Calu3 (cell line): ENCODE measurements around the gene ERFE. TPM values are rescaled to one million over a fixed set of nuclear protein-coding genes. Genes with fewer than 3 reads are reported as not detected.

Source experiments
- BruUV-seq: library from RNA; stranded (reverse); fragments of 400-500 nt; replicated peaks from 2 replicates; lab custom pipeline; 2021; lab: Mats Ljungman, UMichigan
- CTCF ChIA-PET: fragments of 300-600 bp; sonication (Branson Sonifier 250); formaldehyde crosslinking; loops from one replicate; lab custom pipeline; 2022; ENCODE audit warnings: antibody characterized with exemption; lab: Charles Lee
- DNase-seq: peaks from one replicate; pipeline ENCODE4 v3.0.0; 2022
- H3K27ac Mint-ChIP-seq: one replicate; pipeline ENCODE4 v1.8.0; 2022; ENCODE audit warnings: mixed read lengths; ENCODE audit not compliant: unreplicated experiment
- H3K27me3 Mint-ChIP-seq: one replicate; pipeline ENCODE4 v1.8.0; 2022; ENCODE audit warnings: mixed read lengths; ENCODE audit not compliant: unreplicated experiment
- H3K36me3 Mint-ChIP-seq: one replicate; pipeline ENCODE4 v1.8.0; 2022; ENCODE audit warnings: mild to moderate bottlenecking, moderate library complexity, mixed read lengths; ENCODE audit not compliant: insufficient read depth, unreplicated experiment
- H3K4me1 Mint-ChIP-seq: one replicate; pipeline ENCODE4 v1.8.0; 2022; ENCODE audit warnings: mild to moderate bottlenecking, low read depth, mixed read lengths; ENCODE audit not compliant: unreplicated experiment
- H3K4me3 Mint-ChIP-seq: one replicate; pipeline ENCODE4 v1.8.0; 2022; ENCODE audit warnings: mild to moderate bottlenecking, low read depth, moderate library complexity, mixed read lengths; ENCODE audit not compliant: unreplicated experiment
- H3K9me3 Mint-ChIP-seq: one replicate; pipeline ENCODE4 v1.8.0; 2022; ENCODE audit warnings: low read depth, mixed read lengths; ENCODE audit not compliant: unreplicated experiment
- CTCF ChIP-seq: fragments of 200-600 bp; IDR thresholded peaks from one replicate; pipeline ENCODE4 v1.8.0; 2022; ENCODE audit warnings: antibody characterized with exemption; ENCODE audit not compliant: unreplicated experiment
- intact Hi-C: fragments of 100-400 bp; cut with micrococcal nuclease; formaldehyde crosslinking; loops from one replicate; pipeline ENCODE4 v1.10.0; 2022; ENCODE audit not compliant: unreplicated experiment
- total RNA-seq: library from RNA; stranded (reverse); gene quantifications from 2 replicates; pipeline ENCODE4 v1.2.3, GENCODE V29; 2022

ERFE gene
- total RNA-seq, 1 experiment from 2014 or later = 4.0 TPM

DNA sequence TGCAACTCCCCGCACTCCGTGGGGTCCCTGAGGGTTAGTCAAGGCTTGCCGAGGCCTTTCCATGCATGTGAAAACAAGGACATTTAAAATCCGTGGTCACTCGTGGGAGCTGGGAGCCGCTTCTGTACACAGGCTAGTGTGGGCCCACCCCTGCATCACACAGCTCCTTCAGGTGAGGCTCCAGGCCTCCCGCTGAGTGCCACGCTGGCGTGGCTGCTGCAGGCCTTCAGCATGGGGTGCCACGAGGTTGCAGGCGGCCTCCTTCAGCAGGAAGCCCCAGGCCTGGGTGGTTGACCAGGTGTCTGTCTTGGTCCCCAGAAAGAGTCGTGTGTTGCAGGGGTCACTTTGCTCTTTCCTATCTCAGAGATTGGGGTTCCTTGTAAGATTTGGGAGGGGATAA is 13.7 kb upstream of the ERFE start:
- Mint-ChIP-seq H3K4me1 (peaks cover 28% of the 10 kb centered on the region), H3K27ac (no peak overlapping the region), H3K4me3 (no peak overlapping the region), H3K27me3 (no peaks in the 10 kb centered on the region), H3K36me3 (peaks cover 10% of the 10 kb centered on the region), H3K9me3 (no peaks in the 10 kb centered on the region)
- TF ChIP-seq CTCF = no peak
- CTCF ChIA-PET = no interaction called here
- intact Hi-C loops = no loop called here
- BruUV-seq = no TSS peak
- no peak for DNase-seq

DNA sequence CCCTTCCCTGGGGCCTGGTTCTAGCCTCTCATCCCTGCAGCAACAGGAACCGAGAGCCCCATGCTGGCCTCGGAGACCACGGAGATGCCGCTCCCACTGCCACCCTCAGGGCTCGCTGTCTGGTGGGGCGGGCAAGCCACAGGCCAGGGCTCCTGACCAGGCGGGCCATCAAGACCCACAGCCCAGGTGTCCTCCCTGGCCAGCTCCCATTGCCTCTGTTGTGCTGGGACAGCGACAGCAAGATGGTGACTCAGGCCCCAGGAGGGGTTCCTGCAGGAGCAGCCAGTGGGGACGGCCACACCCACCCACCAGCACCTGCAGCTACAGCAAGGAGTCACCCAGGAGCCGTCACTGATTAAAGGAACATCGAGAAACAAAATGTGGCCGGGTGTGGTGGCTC is 12.9 kb upstream of the ERFE start:
- no peak for TF ChIP-seq CTCF
- H3K9me3 Mint-ChIP-seq = no peaks in the 10 kb centered on the region
- peak; percentile 58 for DNase-seq
- H3K27ac Mint-ChIP-seq = no peak overlapping the region
- BruUV-seq = no TSS peak
- H3K27me3 Mint-ChIP-seq = no peaks in the 10 kb centered on the region
- peaks cover 28% of the 10 kb centered on the region for H3K4me1 Mint-ChIP-seq
- CTCF ChIA-PET = no interaction called here
- peaks cover 10% of the 10 kb centered on the region for H3K36me3 Mint-ChIP-seq
- H3K4me3 Mint-ChIP-seq = no peak overlapping the region
- intact Hi-C loops = no loop called here

DNA sequence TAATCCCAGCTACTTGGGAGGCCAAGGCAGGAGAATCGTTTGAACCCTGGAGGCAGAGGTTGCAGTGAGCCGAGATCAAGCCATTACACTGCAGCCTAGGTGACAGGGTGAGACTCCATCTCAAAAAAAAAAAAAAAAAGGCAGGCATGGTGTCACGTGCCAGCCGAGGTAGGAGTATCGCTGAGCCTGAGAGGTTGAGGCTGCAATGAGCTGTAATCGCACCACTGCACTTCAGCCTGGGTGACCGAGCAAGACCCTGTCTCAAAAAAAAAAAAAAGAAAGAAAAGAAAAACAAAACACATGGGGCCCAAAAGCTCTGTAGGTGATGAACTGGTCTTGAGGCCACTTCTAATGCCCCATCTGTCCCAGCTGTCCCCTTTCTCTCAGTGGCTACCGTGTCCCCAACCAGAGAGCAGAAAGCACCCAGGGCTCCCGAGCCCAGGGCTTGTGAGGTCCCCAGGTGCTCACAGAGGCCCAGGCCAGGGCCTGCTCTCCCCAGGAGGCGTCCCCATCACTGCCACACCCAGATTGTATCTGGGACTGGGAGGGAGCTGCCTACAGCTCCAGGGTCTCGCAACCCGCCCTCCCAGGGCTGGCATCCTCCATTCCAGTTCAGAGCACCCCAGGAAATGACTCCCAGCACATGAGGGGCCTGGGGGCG is 11.8 kb upstream of the ERFE start:
- intact Hi-C loops = no loop called here
- DNase-seq = no peak
- Mint-ChIP-seq H3K4me1 (peaks cover 17% of the 10 kb centered on the region), H3K9me3 (no peaks in the 10 kb centered on the region), H3K27me3 (no peaks in the 10 kb centered on the region), H3K27ac (no peak overlapping the region), H3K4me3 (no peak overlapping the region), H3K36me3 (no peaks in the 10 kb centered on the region)
- CTCF ChIA-PET = interaction anchor here (0.5 to 0.6 kb wide), 2 partner anchors 57 to 141 kb away, joined by 3 to 6 read pairs; no protein-coding TSS in a partner anchor
- no peak for TF ChIP-seq CTCF
- no TSS peak for BruUV-seq

DNA sequence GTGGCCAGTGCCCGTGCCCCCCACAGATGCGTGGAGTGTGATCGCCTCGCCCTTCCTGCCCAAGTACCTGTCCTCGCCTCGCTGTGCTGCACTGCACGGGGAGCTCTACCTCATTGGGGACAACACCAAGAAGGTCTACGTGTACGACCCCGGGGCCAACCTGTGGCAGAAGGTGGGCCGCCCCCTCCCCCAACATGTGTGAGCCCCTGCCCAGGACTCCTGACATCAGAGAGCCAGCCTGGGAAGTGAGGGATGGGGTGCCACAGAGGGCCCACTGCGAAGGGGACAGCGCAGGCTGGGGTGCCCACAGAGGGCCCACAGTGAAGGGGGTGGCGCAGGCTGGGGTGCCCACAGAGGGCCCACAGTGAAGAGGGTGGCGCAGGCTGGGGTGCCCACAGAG is 9.8 kb upstream of the ERFE start:
- peaks cover 4% of the 10 kb centered on the region for H3K4me1 Mint-ChIP-seq
- TF ChIP-seq CTCF = no peak
- CTCF ChIA-PET = no interaction called here
- no peak for DNase-seq
- BruUV-seq = no TSS peak
- no peaks in the 10 kb centered on the region for H3K27me3 Mint-ChIP-seq
- no peak overlapping the region for H3K27ac Mint-ChIP-seq
- no peaks in the 10 kb centered on the region for H3K9me3 Mint-ChIP-seq
- no peaks in the 10 kb centered on the region for H3K36me3 Mint-ChIP-seq
- no peak overlapping the region for H3K4me3 Mint-ChIP-seq
- intact Hi-C loops = no loop called here
